Fibroblast of mammary gland (primary cell): ENCODE data around the gene FAM110C.
"Not testable (repeated sequence)": the region's sequence is repeated elsewhere in the genome, so short reads cannot be mapped to it uniquely, and the experiment has no call there.

Source experiments
- DNase-seq: peaks from one replicate; pipeline ENCODE4 v3.0.0-alpha.2; 2010; ENCODE audit warnings: low read depth
- H3K4me3 ChIP-seq: 2 replicates; pipeline ENCODE4 v1.5.1; 2011; ENCODE audit warnings: low read depth, mild to moderate bottlenecking, low read length, moderate library complexity; ENCODE audit not compliant: control insufficient read depth
- TF ChIP-seq, protein P1 (sequence below): conservative IDR thresholded peaks from 2 replicates; pipeline ENCODE4 v1.5.1; 2011; ENCODE audit warnings: low read depth, low read length, inconsistent platforms; ENCODE audit not compliant: control insufficient read depth, insufficient read depth

Gene FAM110C

GRCh38 chr2:32068-32467, 14.2 kb downstream of the FAM110C start:
- DNase-seq, result no peak
- TF ChIP-seq, protein P1, sequence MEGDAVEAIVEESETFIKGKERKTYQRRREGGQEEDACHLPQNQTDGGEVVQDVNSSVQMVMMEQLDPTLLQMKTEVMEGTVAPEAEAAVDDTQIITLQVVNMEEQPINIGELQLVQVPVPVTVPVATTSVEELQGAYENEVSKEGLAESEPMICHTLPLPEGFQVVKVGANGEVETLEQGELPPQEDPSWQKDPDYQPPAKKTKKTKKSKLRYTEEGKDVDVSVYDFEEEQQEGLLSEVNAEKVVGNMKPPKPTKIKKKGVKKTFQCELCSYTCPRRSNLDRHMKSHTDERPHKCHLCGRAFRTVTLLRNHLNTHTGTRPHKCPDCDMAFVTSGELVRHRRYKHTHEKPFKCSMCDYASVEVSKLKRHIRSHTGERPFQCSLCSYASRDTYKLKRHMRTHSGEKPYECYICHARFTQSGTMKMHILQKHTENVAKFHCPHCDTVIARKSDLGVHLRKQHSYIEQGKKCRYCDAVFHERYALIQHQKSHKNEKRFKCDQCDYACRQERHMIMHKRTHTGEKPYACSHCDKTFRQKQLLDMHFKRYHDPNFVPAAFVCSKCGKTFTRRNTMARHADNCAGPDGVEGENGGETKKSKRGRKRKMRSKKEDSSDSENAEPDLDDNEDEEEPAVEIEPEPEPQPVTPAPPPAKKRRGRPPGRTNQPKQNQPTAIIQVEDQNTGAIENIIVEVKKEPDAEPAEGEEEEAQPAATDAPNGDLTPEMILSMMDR, result no peak
- no peak overlapping the region for H3K4me3 ChIP-seq

- TF ChIP-seq, protein P1, result no peak
- no peak overlapping the region for H3K4me3 ChIP-seq
- DNase-seq, result no peak
Measured at GRCh38 chr2:29253-29652, 17.1 kb downstream of the FAM110C start.

DNA sequence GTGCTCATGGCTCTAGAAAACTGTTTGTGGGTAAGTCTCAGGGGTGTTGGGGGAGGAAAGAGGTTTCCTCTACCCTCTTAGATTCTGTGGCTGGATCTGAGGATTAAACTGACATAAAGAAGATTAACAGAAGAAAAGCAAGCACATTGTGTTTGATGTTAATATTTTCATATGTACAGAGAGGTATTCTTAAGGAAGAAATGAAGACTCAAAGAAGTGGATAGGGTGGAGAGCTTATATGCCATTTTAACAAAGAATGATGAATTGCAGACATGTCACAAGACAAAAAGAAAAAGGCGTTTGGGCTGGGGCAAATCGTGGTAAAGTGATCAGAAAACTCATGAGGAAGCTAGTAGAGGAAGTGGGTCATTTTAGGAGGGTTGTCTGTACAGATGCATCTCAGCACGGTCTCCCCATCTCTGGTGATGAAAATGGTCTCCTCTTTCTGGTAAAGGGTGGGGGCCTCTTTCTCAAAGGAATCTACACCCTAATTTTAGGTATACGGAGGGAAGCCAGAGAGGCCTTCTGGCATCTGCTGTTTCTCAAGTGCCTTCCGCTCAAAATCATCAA, 17.8 kb downstream of the FAM110C start:
- DNase-seq, result no peak
- H3K4me3 ChIP-seq, result no peak overlapping the region
- TF ChIP-seq, protein P1, result no peak

- TF ChIP-seq, protein P1, result no peak
- no peak for DNase-seq
- H3K4me3 ChIP-seq, result no peak overlapping the region
Measured at GRCh38 chr2:26891-27290, 19.4 kb downstream of the FAM110C start.

DNA sequence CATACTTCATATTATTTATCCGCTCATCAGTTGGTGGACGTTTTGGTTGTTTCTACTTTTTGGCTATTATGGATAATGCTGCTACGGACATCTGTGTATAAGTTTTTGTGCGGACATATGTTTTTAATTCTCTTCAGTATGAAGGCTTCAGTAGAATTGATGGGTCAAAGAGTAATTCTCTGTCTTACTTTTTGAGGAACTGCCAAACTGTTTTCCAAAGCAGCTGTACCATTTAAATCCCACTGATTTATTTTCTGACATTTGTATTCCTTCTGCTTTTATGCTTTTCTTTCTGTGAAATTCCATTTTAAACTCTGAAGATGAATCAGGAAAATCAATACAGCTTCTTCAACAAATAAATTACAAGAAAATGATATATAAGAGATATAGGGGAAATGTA, 20.8 kb downstream of the FAM110C start:
- H3K4me3 ChIP-seq, result no peak overlapping the region
- TF ChIP-seq, protein P1, result no peak
- no peak for DNase-seq

DNA sequence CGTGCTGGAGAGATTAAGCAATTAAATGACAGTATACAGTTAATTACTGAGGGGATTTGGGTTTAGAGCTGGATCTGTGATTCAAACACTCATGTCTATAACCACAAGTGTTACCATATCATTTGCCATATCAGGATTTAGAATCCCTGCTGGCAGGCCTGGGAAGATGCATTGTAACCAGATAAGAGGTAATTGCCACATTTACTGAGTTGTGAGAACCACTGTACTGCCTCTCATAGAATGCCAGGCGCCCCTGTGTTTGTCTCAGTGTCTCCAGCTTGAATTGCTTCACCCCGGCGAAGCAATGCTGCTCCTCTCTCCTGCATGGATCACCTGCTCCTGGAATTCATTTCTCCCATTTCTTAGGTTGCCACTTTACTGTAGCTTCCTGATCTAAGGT, 21.7 kb downstream of the FAM110C start:
- DNase-seq, H3K4me3 ChIP-seq: not testable (repeated sequence)

DNA sequence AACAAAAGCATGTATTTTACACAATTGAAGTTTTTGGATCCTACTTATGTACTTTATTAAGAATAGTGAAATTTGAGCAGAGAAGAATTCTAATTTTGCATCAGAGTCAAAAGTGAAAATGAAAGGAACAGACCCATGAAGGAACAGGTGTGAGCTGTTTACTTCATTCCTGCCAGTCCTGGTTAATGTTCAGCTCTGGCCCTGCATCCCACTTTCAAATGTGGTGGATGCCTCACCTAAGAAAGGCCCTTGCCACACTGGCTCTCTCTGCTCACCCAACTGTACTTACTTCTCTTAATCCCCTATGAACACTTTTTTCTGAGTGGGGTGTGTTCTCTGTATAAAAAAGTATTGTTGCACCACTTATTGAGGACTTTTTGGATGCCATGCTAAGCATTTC, 22.2 kb downstream of the FAM110C start:
- TF ChIP-seq, protein P1, result no peak
- H3K4me3 ChIP-seq, result no peak overlapping the region
- DNase-seq, result no peak
